ENCODE measurements around the gene MAP3K20.
"Not testable (repeated sequence)": the region's sequence is repeated elsewhere in the genome, so short reads cannot be mapped to it uniquely, and the experiment has no call there.

The MAP3K20 gene

DNA sequence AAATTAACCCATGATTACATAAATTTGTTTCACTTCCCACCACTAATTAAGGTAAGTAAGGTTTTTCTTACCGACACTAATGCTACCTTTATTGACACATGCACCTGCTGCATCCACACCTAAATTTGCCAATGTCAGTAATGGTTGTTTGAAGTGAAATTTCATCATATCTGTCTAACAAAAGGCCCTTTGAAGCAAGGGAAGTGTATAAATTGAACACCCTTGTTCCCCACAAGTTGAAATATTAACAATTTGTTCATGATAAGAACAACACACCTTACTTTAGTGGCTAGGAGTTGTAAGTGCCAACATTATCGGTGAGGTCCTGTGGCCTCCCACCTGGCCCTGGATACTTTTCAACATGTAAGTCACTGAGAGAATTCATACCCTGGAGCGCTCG, 162.7 kb downstream of the MAP3K20 start:
- DNase-seq: no peak

GRCh38 chr2:173238831-173239230, 163.2 kb downstream of the MAP3K20 start:
- DNase-seq: no peak

- DNase-seq: no peak
Observed at GRCh38 chr2:173239644-173240043, 164.0 kb downstream of the MAP3K20 start.

GRCh38 chr2:173240083-173240482, 164.4 kb downstream of the MAP3K20 start:
- no peak for DNase-seq

- DNase-seq: no peak
Observed at GRCh38 chr2:173241643-173242042, 166.0 kb downstream of the MAP3K20 start.

DNA sequence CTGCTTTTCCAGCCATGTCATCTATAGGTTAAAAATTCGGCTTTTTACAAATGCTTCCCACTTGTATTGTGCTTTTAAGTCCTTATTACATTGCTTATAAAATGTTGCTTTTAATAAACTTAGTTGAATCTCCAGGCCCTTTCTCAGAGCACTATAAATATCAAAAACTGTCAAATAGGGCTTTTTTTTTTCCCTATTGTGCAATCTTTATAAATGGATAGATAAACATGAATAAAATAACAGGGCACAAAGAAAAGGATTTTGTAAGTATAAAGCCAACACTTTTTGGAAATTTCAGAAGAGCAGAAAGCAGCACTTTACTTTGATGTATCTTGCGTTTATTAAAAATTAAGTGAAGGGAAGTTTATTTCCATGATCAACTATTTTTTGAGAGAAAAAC, 171.5 kb downstream of the MAP3K20 start:
- DNase-seq: no peak

DNA sequence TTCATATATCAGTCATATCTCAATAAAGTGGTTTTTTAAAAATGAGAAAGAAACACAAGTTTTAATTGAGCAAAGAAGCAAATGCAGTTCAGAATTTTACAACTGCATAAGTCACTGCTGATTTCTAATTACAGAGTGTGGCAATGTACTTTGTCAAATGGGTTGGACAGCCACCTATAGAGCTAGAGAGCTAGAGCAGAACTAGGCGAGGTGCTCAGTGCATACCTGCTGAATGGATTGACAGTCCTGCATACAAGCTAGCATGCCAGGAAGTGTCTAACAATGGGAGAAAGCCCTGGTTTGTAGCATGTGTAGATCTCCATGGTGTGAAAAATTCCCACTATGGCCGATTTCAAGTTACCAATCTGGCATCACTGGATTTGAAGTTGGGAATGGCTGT, 172.7 kb downstream of the MAP3K20 start:
- no peak for DNase-seq

DNA sequence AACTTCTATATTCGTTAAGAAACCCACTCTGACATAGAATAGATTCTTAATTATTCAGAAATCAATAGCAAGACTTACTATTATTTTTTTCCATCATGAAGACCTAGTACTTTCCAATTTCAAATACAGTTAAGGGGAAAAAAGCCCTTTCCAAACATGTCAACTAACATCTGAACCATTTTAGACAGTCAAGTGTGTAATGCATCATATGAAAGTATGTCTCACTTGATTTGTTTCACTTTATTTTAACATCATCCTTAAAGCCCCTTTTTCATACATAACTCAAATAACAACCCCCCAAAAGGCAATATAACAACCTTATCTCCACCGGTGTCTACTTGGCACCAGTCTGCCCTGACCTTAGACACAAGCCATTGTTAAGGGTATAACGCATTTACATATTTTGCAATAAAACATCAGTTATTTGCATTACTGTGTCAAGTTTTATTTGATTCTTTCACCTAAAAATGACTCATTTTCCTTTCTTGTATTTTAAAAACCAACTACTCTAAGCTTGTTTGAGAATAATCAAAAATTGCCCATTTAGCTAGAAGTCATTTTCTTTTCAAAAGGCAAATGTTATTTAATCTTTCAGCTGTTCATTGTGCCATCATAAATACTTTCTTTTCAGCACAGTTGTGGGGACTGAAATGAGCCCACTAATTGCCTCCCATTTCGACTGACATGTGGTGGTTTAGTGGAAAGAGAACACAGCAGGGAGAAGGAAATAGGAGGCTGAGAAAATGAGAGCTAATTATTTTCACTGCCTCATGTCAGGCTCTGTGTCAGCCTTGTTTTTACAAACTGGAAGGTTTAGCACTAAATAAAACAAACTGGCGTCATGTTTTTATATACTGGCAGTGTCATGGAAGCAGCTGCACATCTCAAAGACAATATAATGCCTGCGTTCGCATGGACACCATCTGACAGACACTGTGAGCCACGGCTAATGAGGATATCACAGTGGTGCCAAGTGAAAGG, 174.3 kb downstream of the MAP3K20 start:
- no peak for DNase-seq

DNA sequence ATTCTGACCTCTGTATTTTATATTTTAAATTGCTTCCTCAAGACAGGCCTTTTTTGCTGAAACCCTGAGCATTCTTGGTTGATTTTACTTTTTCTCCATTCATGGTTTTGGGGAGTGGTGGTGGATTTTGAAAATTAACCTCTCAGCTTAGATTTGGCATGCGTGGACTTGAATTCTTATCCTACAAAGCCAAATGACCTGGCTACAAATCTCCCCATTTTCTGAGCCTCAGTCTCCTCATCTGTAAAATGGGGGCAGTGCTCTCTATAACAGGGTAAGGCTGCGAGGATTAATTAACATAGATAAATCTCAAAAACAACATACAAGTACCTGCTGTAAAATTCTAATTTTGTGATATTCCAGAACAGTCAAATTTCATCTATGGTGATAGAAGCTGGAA, 175.6 kb downstream of the MAP3K20 start:
- no peak for DNase-seq

DNA sequence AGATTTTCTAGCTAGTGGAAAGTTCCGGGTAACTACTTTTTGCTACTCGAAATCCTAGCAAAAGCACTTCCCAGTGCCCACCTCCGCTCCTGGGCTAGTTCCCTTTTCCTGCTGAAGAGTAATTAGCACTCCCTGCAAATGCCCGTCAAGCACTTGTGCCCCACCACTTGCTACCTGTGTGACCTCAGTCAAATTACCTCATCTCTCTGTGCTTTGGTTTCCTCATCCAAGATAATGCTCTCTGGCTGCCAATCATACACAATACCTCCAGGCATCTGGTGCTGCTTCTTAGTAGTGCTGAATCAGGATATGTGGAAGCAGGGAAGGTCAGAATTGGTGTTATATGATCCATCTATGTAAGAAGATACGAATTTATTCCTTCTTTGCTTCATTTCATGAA, 176.9 kb downstream of the MAP3K20 start:
- DNase-seq: no peak

GRCh38 chr2:173254659-173255058, 179.0 kb downstream of the MAP3K20 start:
- DNase-seq: no peak

GRCh38 chr2:173258701-173259100, 183.1 kb downstream of the MAP3K20 start:
- DNase-seq: no peak

- not testable (repeated sequence) for DNase-seq
Observed at GRCh38 chr2:173262356-173262755, 186.7 kb downstream of the MAP3K20 start.

- no peak for DNase-seq
Observed at GRCh38 chr2:173264151-173264550, 188.5 kb downstream of the MAP3K20 start.

DNA sequence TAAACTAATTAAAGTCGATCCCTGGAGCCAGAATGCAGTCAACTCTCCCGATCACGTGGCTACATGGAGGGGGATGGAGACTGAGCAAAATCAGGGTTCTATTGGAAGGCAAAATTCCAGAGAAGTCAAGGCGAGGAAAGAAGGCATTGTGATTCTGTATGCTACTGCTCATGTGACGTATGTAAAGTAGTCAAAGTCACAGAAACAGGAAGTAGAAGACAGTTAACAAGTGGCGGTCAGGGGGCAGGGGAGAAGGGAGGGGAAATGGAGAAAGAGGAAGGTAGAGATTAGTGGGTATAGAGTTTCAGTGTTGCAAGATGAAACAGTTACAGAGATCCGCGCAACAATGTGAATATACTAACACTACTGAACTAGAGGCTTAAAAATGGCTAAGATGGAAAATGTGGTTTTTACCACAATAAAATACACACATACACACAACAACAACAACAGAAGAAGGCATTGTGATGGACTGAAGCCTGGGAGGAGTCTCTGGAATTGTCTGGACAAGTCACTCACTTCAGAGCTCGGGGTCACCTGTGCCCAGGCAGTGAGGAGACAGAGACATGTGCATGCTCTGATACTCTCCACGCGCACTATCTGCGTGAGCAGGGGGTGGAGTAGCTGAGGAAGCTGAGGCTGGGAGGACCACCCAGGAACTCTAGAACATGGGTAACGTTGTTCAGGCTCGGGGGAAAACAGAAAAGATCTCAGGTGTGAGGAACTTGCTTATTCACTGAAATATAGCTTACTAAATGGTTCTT, 189.1 kb downstream of the MAP3K20 start:
- peak; percentile 36 for DNase-seq

GRCh38 chr2:173271135-173271534, 195.5 kb downstream of the MAP3K20 start:
- no peak for DNase-seq

DNA sequence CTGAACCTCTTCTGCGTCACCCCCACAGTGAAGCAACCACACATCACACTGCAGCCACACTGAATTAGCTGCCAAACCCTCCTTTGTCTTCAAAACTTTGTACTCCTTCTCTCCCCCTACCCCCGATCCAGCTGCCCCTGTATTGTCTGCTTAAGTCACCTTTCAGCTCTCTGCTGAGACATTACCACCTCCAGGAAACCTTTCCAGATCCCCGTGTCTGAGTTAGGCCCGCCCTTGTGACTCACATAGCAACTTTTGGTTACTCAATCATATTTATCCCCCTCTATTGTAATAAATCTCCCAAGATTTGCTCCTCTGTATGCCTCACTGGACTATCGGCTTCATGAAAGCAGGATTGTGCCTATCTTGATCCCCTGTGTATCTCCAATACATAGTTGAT, 196.2 kb downstream of the MAP3K20 start:
- no peak for DNase-seq

DNA sequence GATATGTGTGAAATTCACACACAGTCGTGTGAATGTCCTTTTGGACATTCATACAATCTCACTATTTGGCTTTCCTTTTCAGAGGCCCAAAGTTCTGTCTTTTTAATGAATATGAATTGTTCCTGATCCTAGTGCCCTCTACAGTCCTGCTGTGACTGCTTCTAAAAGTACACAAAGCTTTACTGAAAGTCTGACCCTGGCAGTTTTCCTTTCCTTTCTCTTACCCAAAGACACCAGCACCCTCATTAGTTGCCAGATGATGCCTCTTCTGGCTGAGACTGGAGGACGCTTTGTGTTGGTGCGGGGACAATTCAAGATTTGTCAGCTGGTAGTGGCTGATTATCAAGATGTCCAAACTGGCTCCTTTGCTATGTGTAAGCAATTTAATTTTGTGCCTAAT, 197.2 kb downstream of the MAP3K20 start:
- no peak for DNase-seq

DNA sequence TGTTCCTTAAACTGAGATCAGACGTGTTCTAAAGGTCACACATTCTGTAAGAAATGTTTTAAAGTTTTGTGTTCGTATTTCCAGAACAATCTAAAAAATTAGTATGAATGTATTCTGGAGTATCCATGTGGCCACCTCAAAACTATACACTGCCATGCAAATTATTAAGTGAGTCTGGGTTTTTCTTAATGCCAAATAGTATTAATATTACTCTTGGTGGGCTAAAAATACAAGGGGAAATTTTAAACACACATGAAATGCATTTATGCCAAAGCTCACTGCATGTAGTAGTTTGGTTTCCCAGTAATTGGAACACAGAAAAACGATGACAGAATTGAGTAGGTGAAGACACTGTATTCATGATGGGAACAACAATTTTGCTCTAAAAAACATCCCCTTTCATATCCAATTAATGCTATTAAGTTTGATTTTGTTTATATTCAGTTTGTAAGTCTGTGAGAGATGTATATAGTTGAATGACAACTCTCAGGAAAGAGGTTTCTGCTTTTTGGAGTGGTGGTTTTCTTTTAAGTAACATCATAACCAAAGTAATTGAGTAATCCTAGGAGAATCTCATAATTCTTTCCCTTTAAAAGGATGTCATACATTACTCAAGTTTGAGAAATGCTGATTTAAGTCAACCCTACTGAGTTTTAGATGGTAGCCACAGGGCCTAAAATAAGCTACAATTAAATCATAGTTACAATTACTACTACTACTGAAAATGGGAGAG, 203.3 kb downstream of the MAP3K20 start:
- no peak for DNase-seq

DNA sequence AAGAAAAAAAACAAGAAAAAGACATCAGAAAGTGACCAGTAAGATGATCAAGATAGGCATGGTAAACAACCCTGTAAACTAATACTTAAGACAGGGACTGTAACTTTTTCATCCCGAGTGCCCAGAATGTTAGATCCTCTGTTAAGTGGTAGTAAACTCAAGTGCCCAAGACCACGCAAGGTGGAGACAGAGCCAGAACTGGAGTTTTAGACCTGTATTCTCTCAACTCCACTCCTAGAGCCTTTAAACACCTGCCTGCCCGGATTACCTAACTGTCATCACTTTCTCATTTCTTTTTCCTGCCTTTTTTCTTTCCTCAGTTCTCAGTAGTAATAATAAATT, 203.9 kb downstream of the MAP3K20 start:
- DNase-seq: no peak

DNA sequence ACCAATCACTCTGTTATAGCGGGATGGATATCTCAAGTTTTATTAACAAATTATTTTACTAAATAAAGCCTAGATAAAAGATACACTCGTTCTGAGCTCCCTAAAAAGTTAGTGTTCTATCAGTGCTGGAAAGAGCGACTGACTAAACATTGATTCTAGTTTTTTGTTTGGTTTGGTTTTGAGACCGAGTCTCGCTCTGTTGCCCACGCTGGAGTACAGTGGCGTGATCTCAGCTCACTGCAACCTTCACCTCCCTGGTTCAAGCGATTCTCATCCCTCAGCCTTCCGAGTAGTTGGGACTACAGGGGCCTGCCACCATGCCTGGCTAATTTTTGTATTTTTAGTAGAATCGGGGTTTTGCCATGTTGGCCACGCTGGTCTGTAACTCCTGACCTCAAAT, 205.2 kb downstream of the MAP3K20 start:
- DNase-seq: no peak

- not testable (repeated sequence) for DNase-seq
Observed at GRCh38 chr2:173281898-173282297, 206.3 kb downstream of the MAP3K20 start.

DNA sequence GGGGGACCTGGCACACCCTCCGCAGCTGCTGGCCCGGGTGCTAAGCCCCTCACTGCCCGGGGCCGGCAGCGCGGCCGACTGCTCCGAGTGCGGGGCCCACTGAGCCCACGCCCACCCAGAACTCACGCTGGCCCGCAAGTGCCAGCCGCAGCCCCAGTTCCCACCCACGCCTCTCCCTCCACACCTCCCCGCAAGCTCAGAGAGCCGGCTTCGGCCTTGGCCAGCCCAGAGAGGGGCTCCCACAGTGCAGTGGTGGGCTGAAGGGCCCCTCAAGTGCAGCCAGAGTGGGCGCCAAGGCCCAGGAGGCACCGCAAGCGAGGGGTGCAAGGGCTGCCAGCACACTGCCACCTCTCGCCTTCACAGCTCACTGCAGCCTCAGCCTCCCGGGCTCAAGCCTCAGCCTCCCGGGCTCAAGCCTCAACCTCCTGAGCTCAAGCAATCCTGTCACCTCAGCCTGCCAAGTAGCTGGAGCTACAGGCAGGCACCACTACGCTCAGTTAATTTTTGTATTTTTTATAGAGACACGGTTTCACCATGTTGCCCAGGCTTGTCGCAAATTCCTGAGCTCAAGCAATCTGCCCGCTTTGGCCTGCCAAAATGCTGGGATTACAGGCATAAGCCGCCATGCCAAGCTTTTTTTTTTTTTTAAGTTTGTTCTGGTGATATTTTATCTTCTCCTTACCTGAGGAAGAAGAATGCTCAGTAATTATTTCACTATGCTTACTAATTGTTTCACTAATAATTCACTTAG, 207.3 kb downstream of the MAP3K20 start:
- no peak for DNase-seq
